Type B pancreatic cell (in vitro differentiated cells): ENCODE data around the gene GPC6. TPM values are rescaled to one million over a fixed set of nuclear protein-coding genes. Genes with fewer than 3 reads are reported as not detected.

Source experiments
- DNase-seq: peaks from one replicate; pipeline ENCODE4 v3.0.0; 2021; ENCODE audit warnings: mixed read lengths; ENCODE audit not compliant: unreplicated experiment; ENCODE audit errors: extremely low spot score
- H3K27ac Mint-ChIP-seq: 2 replicates; pipeline ENCODE4 v1.8.0; 2021; ENCODE audit warnings: mild to moderate bottlenecking, mixed read lengths
- H3K27me3 Mint-ChIP-seq: 2 replicates; pipeline ENCODE4 v1.8.0; 2021; ENCODE audit warnings: mixed read lengths
- H3K36me3 Mint-ChIP-seq: 2 replicates; pipeline ENCODE4 v1.8.0; 2021; ENCODE audit warnings: mixed read lengths
- H3K4me1 Mint-ChIP-seq: one replicate; pipeline ENCODE4 v1.8.0; 2021; ENCODE audit warnings: mixed read lengths; ENCODE audit not compliant: unreplicated experiment
- H3K4me3 Mint-ChIP-seq: 2 replicates; pipeline ENCODE4 v1.8.0; 2021; ENCODE audit warnings: mild to moderate bottlenecking, mixed read lengths
- H3K9me3 Mint-ChIP-seq: 2 replicates; pipeline ENCODE4 v1.8.0; 2021; ENCODE audit warnings: mixed read lengths
- CTCF ChIP-seq: fragments of 200-600 bp; sonication (generic); conservative IDR thresholded peaks from 2 replicates; pipeline ENCODE4 v1.5.0; 2021; ENCODE audit warnings: antibody characterized with exemption, mild to moderate bottlenecking
- total RNA-seq: library from RNA; stranded (reverse); gene quantifications from 2 replicates; pipeline ENCODE4 v1.2.1, GENCODE V29; 2021; ENCODE audit warnings: low replicate concordance

The GPC6 gene
- total RNA-seq, 1 donor from 2014 or later: 30.5 TPM

DNA sequence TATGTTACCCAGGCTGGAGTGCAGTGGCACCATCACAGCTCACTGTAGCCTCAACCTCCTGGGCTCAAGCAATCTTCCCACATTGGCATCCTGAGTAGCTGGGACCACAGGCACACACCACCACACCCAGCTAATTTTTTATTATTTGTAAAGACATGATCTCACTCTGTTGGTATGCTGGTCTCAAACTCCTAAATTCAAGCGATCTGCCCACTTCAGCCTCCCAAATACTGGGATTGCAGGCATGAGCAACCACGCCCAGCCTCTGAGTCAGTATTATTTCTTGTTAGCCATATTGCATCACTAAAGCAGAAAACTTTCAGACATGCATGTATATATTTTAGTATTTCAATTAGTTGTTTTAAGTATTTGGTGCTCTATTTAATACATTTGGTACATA lies 376.4 kb downstream of the GPC6 start:
- Mint-ChIP-seq H3K4me3 (no peak overlapping the region), H3K4me1 (no peaks in the 10 kb centered on the region), H3K9me3 (no peaks in the 10 kb centered on the region), H3K36me3 (no peaks in the 10 kb centered on the region), H3K27ac (no peak overlapping the region), H3K27me3 (no peaks in the 10 kb centered on the region)
- no peak for TF ChIP-seq CTCF
- no peak for DNase-seq

DNA sequence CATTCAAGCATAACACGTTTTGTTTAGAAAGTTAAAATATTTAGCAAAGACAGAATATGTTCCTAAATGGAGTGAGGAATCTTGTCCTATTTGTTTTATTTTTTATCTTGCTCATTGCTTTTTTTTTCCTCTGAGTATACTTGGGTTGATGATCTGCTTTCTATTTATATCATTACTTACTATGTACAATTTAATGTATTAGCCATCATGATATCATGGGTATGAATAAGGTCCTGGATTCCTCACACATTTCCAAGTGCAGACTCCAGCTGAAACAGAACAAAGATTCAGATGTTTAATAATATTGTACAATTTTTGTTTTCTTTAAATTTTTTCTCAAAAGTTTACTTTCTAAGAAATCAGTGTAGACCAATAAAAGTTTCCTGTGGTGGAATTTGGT lies 388.2 kb downstream of the GPC6 start:
- no peak overlapping the region for H3K27ac Mint-ChIP-seq
- TF ChIP-seq CTCF: no peak
- H3K9me3 Mint-ChIP-seq: peaks cover under 1% of the 10 kb centered on the region
- no peak overlapping the region for H3K4me3 Mint-ChIP-seq
- H3K36me3 Mint-ChIP-seq: no peaks in the 10 kb centered on the region
- H3K4me1 Mint-ChIP-seq: no peaks in the 10 kb centered on the region
- no peak for DNase-seq
- no peaks in the 10 kb centered on the region for H3K27me3 Mint-ChIP-seq

DNA sequence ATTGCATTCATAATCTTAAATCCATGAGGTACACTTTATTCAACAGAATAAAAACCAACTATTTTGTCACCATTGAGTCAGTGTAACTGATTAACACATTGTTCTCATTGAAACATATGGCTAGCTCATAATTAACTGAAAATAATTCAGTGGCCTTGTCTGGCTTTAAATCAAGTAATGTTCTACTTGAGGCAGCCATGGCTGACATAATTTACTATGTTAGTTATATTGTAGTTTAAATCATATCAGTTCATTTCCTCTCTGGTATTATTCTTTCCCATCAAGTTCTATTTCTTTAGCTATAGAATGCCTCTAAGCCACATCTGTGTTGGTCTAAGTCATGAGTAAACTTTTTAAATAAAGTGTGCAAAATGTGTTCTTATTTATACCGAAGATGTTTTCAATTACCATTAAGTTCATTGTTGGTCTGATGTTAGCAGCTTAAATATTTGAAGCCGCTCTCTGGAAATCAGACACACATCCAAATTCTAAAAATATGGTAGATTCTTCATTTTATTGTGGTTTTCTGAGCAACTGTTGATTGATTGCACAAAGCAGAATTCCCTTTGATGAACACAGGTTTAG lies 393.7 kb downstream of the GPC6 start:
- Mint-ChIP-seq H3K4me1 (no peaks in the 10 kb centered on the region), H3K27ac (no peak overlapping the region), H3K27me3 (no peaks in the 10 kb centered on the region), H3K36me3 (no peaks in the 10 kb centered on the region), H3K9me3 (no peaks in the 10 kb centered on the region), H3K4me3 (no peak overlapping the region)
- DNase-seq: no peak
- no peak for TF ChIP-seq CTCF

DNA sequence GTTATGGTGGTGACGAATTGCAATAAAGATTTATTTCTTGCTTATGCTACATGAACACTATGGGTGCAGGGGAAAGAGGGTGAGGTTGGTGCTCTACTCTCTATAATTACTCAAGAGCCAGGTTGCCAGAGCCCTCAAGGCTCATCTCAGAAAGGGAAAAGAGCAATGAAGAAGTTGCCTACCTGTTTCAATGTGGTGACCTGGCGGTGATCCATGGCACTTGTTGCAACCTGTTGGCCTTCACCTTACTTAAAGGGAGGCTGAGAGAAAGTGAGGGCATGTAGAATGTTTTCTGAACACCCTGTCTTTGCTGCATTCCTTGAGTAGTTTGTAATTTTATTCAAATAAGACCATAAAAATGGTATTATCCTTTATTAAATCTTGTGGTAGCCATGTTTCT lies 394.4 kb downstream of the GPC6 start:
- no peaks in the 10 kb centered on the region for H3K36me3 Mint-ChIP-seq
- H3K27ac Mint-ChIP-seq: no peak overlapping the region
- H3K27me3 Mint-ChIP-seq: no peaks in the 10 kb centered on the region
- H3K4me3 Mint-ChIP-seq: no peak overlapping the region
- no peak for TF ChIP-seq CTCF
- H3K4me1 Mint-ChIP-seq: no peaks in the 10 kb centered on the region
- H3K9me3 Mint-ChIP-seq: no peaks in the 10 kb centered on the region
- DNase-seq: no peak

DNA sequence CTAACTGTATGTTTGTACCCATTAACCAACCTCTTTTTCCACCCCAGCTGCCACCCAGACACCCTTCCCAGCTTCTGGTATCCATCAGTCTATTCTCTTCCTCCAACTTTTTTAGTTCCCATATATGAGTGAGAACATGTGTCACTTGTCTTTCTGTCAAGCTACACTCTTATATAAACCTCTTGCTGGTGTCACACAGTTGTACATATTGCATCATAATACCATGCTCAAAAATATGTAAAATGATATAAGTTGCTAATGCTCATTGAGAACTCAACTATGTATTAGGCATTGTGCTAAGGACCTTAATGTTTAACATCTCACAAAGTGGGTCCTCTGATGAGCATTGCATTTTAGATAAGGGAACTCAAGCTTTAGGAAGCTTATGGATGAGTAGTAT lies 395.4 kb downstream of the GPC6 start:
- no peaks in the 10 kb centered on the region for H3K4me1 Mint-ChIP-seq
- DNase-seq: no peak
- no peak overlapping the region for H3K27ac Mint-ChIP-seq
- H3K36me3 Mint-ChIP-seq: no peaks in the 10 kb centered on the region
- H3K4me3 Mint-ChIP-seq: no peak overlapping the region
- no peaks in the 10 kb centered on the region for H3K9me3 Mint-ChIP-seq
- TF ChIP-seq CTCF: no peak
- no peaks in the 10 kb centered on the region for H3K27me3 Mint-ChIP-seq

- no peaks in the 10 kb centered on the region for H3K27me3 Mint-ChIP-seq
- no peak overlapping the region for H3K27ac Mint-ChIP-seq
- no peaks in the 10 kb centered on the region for H3K36me3 Mint-ChIP-seq
- TF ChIP-seq CTCF: no peak
- no peaks in the 10 kb centered on the region for H3K4me1 Mint-ChIP-seq
- no peaks in the 10 kb centered on the region for H3K9me3 Mint-ChIP-seq
- H3K4me3 Mint-ChIP-seq: no peak overlapping the region
- DNase-seq: no peak
Observed at GRCh38 chr13:93624311-93624777, 397.7 kb downstream of the GPC6 start.
